Gastroesophageal sphincter (tissue), 4 donors: ENCODE results near the gene SPI1. TPM values are rescaled to one million over a fixed set of nuclear protein-coding genes. Genes with fewer than 3 reads are reported as not detected.

Experiments used
- ATAC-seq: fragments of 150-250 bp; one replicate; pipeline ENCODE4 v1.9.1; 2016; ENCODE audit warnings: mild to moderate bottlenecking, moderate library complexity
- H3K27ac ChIP-seq, 4 donors: fragments of 200-600 bp; sonication (generic) in 3 of 4; 1 replicate in 3 of 4; 2 replicates in 1 of 4; pipeline ENCODE4 v1.5.1; 2016 to 2019
- H3K27me3 ChIP-seq: fragments of 200-600 bp; sonication (generic); one replicate; pipeline ENCODE4 v1.5.1; 2019
- H3K36me3 ChIP-seq, 2 donors: fragments of 200-600 bp; sonication (generic); one replicate each; pipeline ENCODE4 v1.5.1; 2019; ENCODE audit warnings: control low read depth in 1 of 2
- H3K4me1 ChIP-seq, 3 donors: fragments of 200-600 bp; sonication (generic); 1 replicate in 2 of 3; 2 replicates in 1 of 3; pipeline ENCODE4 v1.5.1; 2016 to 2019; ENCODE audit warnings: control low read depth in 2 of 3
- H3K4me3 ChIP-seq, 2 donors: fragments of 200-600 bp; sonication (generic); one replicate each; pipeline ENCODE4 v1.5.1; 2019; ENCODE audit warnings: mild to moderate bottlenecking in 1 of 2, moderate library complexity in 1 of 2
- H3K9me3 ChIP-seq, 3 donors: fragments of 200-600 bp; sonication (generic); one replicate each; pipeline ENCODE4 v1.5.1; 2017 to 2019; ENCODE audit warnings: control low read depth in 2 of 3
- EP300 ChIP-seq: sonication (generic); formaldehyde crosslinking; IDR thresholded peaks from one replicate; pipeline ENCODE4 v1.6.1; 2017; ENCODE audit warnings: antibody characterized with exemption, mild to moderate bottlenecking
- POLR2A ChIP-seq, 2 donors: fragments of 450-650 bp; IDR thresholded peaks; one replicate each; pipeline ENCODE4 v1.6.1; 2017; ENCODE audit warnings: antibody characterized with exemption in 2 of 2, mild to moderate bottlenecking in 2 of 2, moderate library complexity in 1 of 2
- POLR2AphosphoS5 ChIP-seq: sonication (generic); formaldehyde crosslinking; IDR thresholded peaks from one replicate; pipeline ENCODE4 v1.6.1; 2017; ENCODE audit warnings: antibody characterized with exemption
- WGBS, 2 donors: methylation state at CpG; one replicate each; pipeline ENCODE4 v1.1.5; 2018; ENCODE audit warnings: low coverage in 1 of 2; 5-methylcytosine and 5-hydroxymethylcytosine counted together
- small RNA-seq, 4 donors: library from RNA; depleted of rRNA; stranded (forward); fragments of <200 nt; gene quantifications; one replicate each; pipeline ENCODE3, GENCODE V24; 2016
- total RNA-seq, 4 donors: library from RNA; depleted of rRNA; stranded (reverse); fragments of >200 nt; gene quantifications; one replicate each; pipeline ENCODE4 v1.1.0, GENCODE V29; 2016
- TF ChIP-seq, protein P1 (sequence below), 4 experiments: fragments of 200-600 bp in 2 of 4; fragments of 450-650 bp in 2 of 4; sonication (generic) in 1 of 4; IDR thresholded peaks; one replicate each; pipeline ENCODE4 v1.5.1; 2017 to 2019; ENCODE audit warnings: antibody characterized with exemption in 4 of 4, mild to moderate bottlenecking in 2 of 4, moderate library complexity in 2 of 4

SPI1 gene
- total RNA-seq, 4 donors from 2014 or later, result 4.2 to 32.4 (median 14.7) TPM

DNA sequence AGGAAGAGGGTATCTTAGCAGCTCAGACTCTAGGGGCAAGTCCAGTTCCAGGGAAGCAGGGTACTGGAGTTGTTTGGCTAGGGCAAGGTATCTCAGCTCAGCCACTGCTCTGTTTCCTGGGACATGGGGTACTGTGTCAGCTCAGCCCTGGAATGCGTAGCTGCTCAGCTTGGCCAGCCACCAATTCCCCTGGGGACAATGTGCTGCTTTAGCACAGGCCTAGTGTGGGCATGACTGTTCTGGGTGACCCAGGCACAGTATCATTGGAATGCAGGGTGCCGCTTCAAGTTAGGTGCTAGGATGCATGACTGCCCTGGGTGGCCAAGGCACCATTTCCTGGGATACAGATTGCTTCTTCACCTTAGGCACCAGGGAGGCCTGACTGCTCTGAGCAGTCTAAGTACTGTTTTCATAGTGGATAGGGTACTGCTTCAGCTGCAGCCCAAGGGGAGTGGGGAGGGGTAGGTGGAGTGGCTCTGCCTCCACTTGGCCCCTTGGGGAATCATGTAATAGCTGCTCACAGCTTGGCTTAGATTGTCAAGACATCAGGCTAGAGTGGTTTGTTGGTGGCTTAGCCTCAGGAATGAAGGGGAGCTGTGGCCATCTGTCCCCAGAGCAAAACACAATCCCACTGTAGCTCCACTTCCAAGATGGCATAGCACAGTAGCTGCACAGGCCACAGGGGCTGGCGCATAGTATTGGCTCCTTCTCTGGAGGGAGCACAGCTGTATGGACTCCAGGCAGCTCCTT is 72.4 kb downstream of the SPI1 start:
- no peak for ATAC-seq
- 88% methylated on average over 1 of the region's 3 CpGs; no CpG with 5 or more reads in 1 of the 2 donors for WGBS, 2 donors
- peaks cover 3 to 100% of the 10 kb centered on the region in 2 donors for H3K36me3 ChIP-seq
- no peak overlapping the region for H3K4me3 ChIP-seq
- H3K9me3 ChIP-seq, result peaks cover 0 to 22% (median 0%) of the 10 kb centered on the region in 3 donors
- no peaks in the 10 kb centered on the region for H3K4me1 ChIP-seq
- no peak overlapping the region for H3K27ac ChIP-seq
- H3K27me3 ChIP-seq, result no peaks in the 10 kb centered on the region
- TF ChIP-seq, protein P1, sequence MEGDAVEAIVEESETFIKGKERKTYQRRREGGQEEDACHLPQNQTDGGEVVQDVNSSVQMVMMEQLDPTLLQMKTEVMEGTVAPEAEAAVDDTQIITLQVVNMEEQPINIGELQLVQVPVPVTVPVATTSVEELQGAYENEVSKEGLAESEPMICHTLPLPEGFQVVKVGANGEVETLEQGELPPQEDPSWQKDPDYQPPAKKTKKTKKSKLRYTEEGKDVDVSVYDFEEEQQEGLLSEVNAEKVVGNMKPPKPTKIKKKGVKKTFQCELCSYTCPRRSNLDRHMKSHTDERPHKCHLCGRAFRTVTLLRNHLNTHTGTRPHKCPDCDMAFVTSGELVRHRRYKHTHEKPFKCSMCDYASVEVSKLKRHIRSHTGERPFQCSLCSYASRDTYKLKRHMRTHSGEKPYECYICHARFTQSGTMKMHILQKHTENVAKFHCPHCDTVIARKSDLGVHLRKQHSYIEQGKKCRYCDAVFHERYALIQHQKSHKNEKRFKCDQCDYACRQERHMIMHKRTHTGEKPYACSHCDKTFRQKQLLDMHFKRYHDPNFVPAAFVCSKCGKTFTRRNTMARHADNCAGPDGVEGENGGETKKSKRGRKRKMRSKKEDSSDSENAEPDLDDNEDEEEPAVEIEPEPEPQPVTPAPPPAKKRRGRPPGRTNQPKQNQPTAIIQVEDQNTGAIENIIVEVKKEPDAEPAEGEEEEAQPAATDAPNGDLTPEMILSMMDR (IDR thresholded peaks at IDR 0.05), result no peak
- TF ChIP-seq POLR2AphosphoS5, result no peak
- TF ChIP-seq EP300, result no peak
- no peak for TF ChIP-seq POLR2A (IDR thresholded peaks at IDR 0.05)

Small RNA genes lying within 50 kb of the gene (small RNA-seq; reads per million reads assigned to genes)
- gene MIR4487, result 0 reads per million in 4 donors

Other genes with a start within 250 kb of the SPI1 start
- gene ARFGAP2, start 201.7 kb downstream of the SPI1 start, total RNA-seq, result 100 to 1,000 TPM; 127 to 223 (median 198) TPM
- gene PACSIN3, start 192.1 kb downstream of the SPI1 start, total RNA-seq, result 10 to 100 TPM; 61.3 to 74.9 (median 65.3) TPM
- gene DDB2, start 163.6 kb downstream of the SPI1 start, total RNA-seq, result 10 to 100 TPM; 18.6 to 44.2 (median 28.0) TPM
- 10 to 100 TPM; 21.0 to 46.0 (median 32.0) TPM for gene ACP2, start 129.7 kb downstream of the SPI1 start, total RNA-seq
- gene NR1H3, start 120.6 kb downstream of the SPI1 start, total RNA-seq, result 10 to 100 TPM; 14.5 to 21.0 (median 16.1) TPM
- 10 to 100 TPM; 23.7 to 33.9 (median 29.4) TPM for gene MADD, start 108.4 kb downstream of the SPI1 start, total RNA-seq
- under 1 TPM in 2 of 4 donors, not detected in 2; 0.12 to 0.13 TPM for gene MYBPC3, start 25.8 kb downstream of the SPI1 start, total RNA-seq
- 100 to 1,000 TPM in 1 of 4 donors, 10 to 100 TPM in 3; 68.8 to 218 (median 78.9) TPM for gene SLC39A13, start 30.0 kb upstream of the SPI1 start, total RNA-seq
- gene PSMC3, start 47.9 kb upstream of the SPI1 start, total RNA-seq, result 100 to 1,000 TPM; 169 to 194 (median 179) TPM
- under 1 TPM in 2 of 4 donors, not detected in 2; 0.23 to 0.27 TPM for gene RAPSN, start 70.6 kb upstream of the SPI1 start, total RNA-seq
- 100 to 1,000 TPM in 3 of 4 donors, 10 to 100 TPM in 1; 82.2 to 146 (median 106) TPM for gene CELF1, start 174.6 kb upstream of the SPI1 start, total RNA-seq
- gene PTPMT1, start 187.1 kb upstream of the SPI1 start, total RNA-seq, result 10 to 100 TPM; 70.0 to 95.7 (median 83.6) TPM
- gene KBTBD4, start 200.4 kb upstream of the SPI1 start, total RNA-seq, result 10 to 100 TPM; 23.3 to 36.1 (median 27.0) TPM
- gene NDUFS3, start 200.5 kb upstream of the SPI1 start, total RNA-seq, result 10 to 100 TPM; 38.7 to 75.6 (median 53.2) TPM
- 1 to 10 TPM in 1 of 4 donors, under 1 TPM in 3; 0.37 to 1.1 (median 0.68) TPM for gene FAM180B, start 208.1 kb upstream of the SPI1 start, total RNA-seq
- gene C1QTNF4, start 215.9 kb upstream of the SPI1 start, total RNA-seq, result 1 to 10 TPM in 3 of 4 donors, under 1 TPM in 1; 0.47 to 5.1 (median 2.3) TPM